Measurements from ENCODE around the gene MAEA.

GRCh38 chr4:1271686-1272085, 18.0 kb upstream of the MAEA start:
- TF ChIP-seq EZH2 (IDR thresholded peaks at IDR 0.05; ENCODE audit: insufficient read depth, poor library complexity, severe bottlenecking) (no peak), EZH2phosphoT487 (IDR thresholded peaks at IDR 0.05; ENCODE audit: insufficient read depth, low read depth) (no peak)
